Ramos (cell line): ENCODE results near the gene BMPR2.
"Not testable (repeated sequence)": the region's sequence is repeated elsewhere in the genome, so short reads cannot be mapped to it uniquely, and the experiment has no call there.

Experiments used
- in situ Hi-C: fragments of 300-500 bp; cut with MboI; formaldehyde crosslinking; loops from one replicate; pipeline ENCODE4 v1.14.3; 2022; ENCODE audit warnings: low sequenced_read_pairs; ENCODE audit not compliant: unreplicated experiment

The BMPR2 gene

GRCh38 chr2:202378662-202379358, 2.7 kb downstream of the BMPR2 start:
- in situ Hi-C loops, result no loop called here

- in situ Hi-C loops, result no loop called here
Observed at GRCh38 chr2:202382684-202383083, 6.6 kb downstream of the BMPR2 start.

GRCh38 chr2:202386495-202386894, 10.4 kb downstream of the BMPR2 start:
- in situ Hi-C loops, result not testable (repeated sequence)

GRCh38 chr2:202387608-202388342, 11.6 kb downstream of the BMPR2 start:
- in situ Hi-C loops, result no loop called here

- in situ Hi-C loops, result no loop called here
Observed at GRCh38 chr2:202400941-202401340, 24.8 kb downstream of the BMPR2 start.

- in situ Hi-C loops, result no loop called here
Observed at GRCh38 chr2:202405798-202406197, 29.7 kb downstream of the BMPR2 start.

GRCh38 chr2:202406445-202406978, 30.4 kb downstream of the BMPR2 start:
- in situ Hi-C loops, result no loop called here

GRCh38 chr2:202408546-202409140, 32.5 kb downstream of the BMPR2 start:
- in situ Hi-C loops, result no loop called here

- in situ Hi-C loops, result no loop called here
Observed at GRCh38 chr2:202410092-202410491, 34.0 kb downstream of the BMPR2 start.

- in situ Hi-C loops, result no loop called here
Observed at GRCh38 chr2:202411097-202411496, 35.0 kb downstream of the BMPR2 start.

GRCh38 chr2:202418027-202418426, 41.9 kb downstream of the BMPR2 start:
- in situ Hi-C loops, result no loop called here

- in situ Hi-C loops, result no loop called here
Observed at GRCh38 chr2:202418511-202418910, 42.4 kb downstream of the BMPR2 start.

GRCh38 chr2:202423139-202423538, 47.0 kb downstream of the BMPR2 start:
- in situ Hi-C loops, result no loop called here

GRCh38 chr2:202425036-202425435, 48.9 kb downstream of the BMPR2 start:
- in situ Hi-C loops, result no loop called here

- in situ Hi-C loops, result no loop called here
Observed at GRCh38 chr2:202426751-202427150, 50.6 kb downstream of the BMPR2 start.

- in situ Hi-C loops, result no loop called here
Observed at GRCh38 chr2:202429164-202429980, 53.2 kb downstream of the BMPR2 start.

GRCh38 chr2:202432776-202433175, 56.6 kb downstream of the BMPR2 start:
- in situ Hi-C loops, result no loop called here

GRCh38 chr2:202434472-202434871, 58.3 kb downstream of the BMPR2 start:
- in situ Hi-C loops, result no loop called here

GRCh38 chr2:202436626-202437025, 60.5 kb downstream of the BMPR2 start:
- in situ Hi-C loops, result no loop called here

- in situ Hi-C loops, result not testable (repeated sequence)
Observed at GRCh38 chr2:202440117-202440516, 64.0 kb downstream of the BMPR2 start.
